GM18517 (cell line): ENCODE measurements around the gene TRMT44.

Source experiments
- ATAC-seq: cut with Tn5 transposase; IDR thresholded peaks from one replicate; pipeline ENCODE4 v1.9.1; 2021; ENCODE audit warnings: mild to moderate bottlenecking, moderate library complexity; ENCODE audit not compliant: unreplicated experiment

Gene TRMT44

GRCh38 chr4:8465615-8466611, 25.3 kb downstream of the TRMT44 start:
- no peak for ATAC-seq

GRCh38 chr4:8467016-8467415, 26.4 kb downstream of the TRMT44 start:
- ATAC-seq, result no peak

DNA sequence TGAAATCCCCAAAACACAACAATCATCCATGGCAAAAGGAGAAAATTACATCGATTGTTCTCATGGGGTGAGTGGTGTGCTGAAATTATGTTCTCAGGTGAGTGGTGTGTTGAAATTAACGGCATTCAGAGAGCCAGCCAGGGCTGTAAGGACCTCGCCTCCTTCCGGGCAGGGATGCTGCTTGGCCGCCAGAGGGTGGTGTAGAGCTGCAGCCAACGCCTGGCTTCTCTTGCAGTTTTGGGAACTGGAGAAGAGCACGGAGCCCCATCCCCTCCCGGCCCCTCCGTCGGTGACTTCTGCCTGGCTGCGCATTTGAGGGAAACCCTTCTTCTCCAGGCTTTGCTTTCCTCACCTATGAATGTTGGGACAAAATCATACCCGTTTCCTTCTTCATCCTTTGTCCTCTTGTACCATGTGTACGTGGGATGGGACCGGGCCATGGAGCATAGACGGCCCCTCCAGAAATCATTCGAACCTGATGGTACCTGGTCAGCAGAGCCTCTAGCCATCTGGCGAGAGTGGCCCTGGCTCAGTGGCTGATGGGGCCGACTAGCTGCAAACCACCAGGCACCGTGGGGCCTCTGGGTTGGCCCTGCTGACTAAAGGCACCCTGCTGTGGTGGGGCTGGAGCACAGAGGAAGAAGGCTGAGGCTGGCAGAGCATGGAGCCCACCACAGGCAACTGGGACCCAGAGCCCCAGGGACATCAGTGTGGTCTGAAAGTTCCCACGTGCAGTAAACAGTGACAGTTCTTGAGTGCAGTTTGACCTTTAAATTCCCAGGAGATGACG, 28.4 kb downstream of the TRMT44 start:
- ATAC-seq, result no peak

DNA sequence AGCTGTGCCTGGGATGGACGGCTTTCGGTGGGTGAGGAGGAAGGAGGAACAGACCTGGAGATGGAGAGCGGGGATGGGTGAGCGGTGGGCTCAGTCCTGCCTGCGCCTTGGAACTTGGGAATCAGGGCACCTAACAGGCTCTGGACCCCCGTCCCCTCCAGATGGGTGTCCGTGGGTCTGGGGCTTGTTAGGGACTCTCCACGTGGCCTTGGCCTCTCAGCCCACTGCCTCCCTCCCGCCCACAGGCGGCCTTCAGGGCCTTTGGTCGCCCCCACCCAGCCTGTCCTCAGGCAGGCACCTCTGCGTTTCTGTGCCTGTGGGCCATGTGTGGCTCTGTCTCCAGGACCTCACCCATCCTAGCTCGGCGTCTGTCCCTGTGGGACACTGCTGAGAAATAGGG, 29.0 kb downstream of the TRMT44 start:
- ATAC-seq, result no peak

DNA sequence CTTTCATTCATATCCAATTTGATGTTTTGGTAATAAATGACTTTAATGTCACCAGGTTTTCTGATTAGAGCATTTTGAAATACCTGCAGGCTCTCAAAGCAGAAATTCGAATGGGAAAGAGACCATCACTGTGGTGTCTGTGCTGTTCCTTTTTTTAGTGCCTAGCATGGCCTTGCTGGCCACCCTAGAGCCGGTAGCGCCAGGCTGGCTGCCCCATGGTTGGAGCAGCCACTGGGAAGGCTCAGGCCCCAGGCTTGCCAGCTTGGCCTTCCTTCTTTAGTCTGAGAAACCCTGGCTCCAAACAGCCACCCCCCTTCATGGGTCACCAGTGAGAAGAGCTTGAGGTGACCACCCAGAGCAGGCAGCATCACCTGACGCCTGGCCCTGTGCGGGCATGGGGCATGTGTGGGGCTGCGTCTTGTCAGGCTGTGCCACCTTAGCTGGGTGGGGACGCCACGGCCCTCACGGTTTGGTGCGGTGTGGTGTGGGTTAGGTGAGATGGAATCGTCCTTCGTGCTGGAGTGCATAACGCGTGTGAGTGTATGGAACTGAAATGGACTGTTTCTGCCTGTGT, 30.0 kb downstream of the TRMT44 start:
- ATAC-seq, result no peak

- ATAC-seq, result no peak
Observed at GRCh38 chr4:8471211-8471875, 30.8 kb downstream of the TRMT44 start.

- no peak for ATAC-seq
Observed at GRCh38 chr4:8472158-8472688, 31.6 kb downstream of the TRMT44 start.

DNA sequence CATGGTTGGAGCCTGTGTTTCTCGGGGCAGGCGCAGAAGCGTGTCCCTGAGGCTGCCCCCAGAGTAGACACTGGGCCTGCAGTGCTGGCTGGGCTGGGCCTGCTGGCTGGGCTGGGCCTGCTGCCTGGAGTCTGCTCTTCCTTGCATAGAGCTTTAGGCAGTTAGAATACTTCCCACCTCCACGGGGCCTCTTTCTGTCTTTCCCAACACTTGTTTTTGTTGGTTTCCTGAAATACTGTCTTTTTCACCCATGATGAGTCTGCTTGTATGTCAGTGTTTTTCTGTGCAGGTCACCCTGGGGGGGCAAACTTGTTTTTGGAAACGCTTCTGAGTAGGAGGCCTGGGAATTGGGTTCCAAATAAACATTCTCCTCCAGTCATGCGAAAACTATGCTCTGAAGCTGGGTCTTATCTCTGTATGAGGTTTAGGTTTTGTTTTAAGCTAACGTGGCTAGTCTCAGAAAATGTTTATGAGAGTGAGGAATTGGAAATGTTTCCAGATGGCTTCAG, 32.2 kb downstream of the TRMT44 start:
- no peak for ATAC-seq

DNA sequence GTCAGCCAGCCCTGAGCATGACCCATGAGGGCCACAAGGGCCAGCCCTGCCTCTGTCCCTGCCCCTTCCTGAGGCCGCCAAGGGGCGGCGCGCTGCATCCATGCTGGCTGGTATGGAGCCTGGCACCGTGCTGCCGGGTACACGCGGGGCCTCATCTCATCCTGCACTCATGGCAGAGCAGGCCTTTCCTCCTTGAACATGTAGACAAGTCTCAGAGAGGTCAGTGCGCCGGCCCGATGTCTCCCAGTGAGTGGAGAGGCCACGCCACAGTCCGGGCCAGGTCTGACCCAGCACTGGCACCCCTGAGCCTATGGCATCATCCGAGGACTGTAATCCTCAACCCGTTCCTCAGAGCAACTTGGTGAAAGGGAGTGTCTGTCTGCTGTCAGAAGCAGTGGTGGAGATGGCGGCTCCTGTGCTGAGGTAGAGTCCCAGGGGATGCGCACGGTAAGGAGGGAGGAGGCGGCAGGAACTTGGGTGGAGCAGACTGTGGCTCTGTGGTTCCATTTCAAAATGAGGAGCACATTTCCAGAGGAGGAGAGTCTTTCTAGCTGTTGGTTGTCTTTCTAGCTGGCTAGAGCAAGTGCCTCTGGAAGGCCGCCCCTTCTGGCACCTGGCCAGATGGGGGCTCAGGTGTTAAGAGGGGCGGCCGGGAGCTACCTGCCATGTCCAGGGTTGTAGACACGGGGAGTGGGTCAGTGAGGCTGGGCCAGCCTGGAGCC, 32.8 kb downstream of the TRMT44 start:
- no peak for ATAC-seq

DNA sequence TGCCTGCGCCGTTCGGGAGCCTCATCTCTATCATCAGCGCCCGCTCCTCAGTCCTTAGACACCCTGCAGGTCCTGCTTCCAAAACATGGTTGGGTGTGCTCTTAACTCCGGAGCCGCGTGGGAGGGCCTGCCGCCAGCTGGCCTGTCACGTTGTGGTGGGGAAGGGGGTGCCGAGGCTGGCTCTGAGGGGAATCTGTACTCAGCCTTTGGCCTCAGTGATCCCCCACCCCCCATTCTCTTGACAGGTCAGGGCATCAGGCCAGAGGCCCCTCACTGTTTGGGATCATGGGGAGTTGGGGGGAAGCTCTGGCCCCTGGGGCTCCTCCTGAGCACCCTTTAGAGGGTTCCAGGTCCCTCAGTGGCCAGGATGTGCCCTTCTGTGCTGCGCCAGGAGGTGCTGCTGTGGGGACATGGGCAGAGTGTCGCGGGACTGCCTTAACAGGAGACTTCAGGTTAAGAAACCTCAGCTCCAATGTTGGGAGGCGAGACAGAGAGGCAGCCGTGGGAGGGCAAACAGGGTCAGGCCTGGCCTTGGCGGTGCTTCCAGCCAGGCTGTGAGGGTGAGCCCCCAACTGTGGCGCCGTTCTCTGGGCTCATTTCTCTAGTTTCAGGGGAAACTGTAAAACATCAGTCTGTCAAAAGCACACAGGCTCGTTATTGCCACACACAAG, 33.5 kb downstream of the TRMT44 start:
- no peak for ATAC-seq

GRCh38 chr4:8474856-8475255, 34.3 kb downstream of the TRMT44 start:
- ATAC-seq, result no peak

DNA sequence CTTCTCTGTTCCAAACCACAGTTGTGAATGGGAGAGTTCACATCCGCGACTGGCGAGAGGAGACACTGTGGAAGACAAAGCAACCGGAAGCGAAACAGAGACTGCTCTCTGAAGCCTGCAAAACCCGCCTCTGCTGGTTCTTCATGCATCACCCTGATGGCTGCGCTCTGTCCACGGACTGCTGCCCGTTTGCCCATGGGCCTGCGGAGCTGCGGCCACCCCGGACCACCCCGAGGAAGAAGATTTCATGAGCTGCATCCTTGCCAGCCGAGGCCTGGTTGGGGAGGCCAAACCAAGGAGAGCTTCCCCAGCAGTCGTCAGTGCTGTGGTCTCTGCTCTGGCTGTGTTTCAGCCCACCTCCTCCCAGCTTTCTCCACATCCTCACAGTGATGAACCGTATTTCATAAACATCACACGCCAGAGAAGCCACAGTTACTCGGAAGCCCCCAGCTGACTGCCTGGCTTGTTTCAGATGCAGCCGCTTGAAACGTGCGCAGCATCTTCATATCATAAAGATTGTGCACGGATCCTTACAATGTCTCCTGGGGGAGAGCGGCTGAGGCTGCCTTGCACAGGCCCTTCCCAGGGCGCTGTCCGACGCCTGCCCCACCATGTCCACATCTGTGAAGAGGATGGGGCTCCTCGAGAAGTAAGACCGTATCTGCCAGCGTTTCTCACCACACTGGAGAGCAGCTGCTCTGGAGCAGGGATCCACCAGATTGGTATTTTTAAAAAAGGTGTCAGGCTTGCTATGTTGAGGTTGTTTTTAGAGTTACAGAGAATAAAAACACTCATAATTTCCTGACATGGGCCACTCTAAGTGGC, 35.4 kb downstream of the TRMT44 start:
- ATAC-seq, result no peak

GRCh38 chr4:8477095-8477635, 36.6 kb downstream of the TRMT44 start:
- no peak for ATAC-seq

DNA sequence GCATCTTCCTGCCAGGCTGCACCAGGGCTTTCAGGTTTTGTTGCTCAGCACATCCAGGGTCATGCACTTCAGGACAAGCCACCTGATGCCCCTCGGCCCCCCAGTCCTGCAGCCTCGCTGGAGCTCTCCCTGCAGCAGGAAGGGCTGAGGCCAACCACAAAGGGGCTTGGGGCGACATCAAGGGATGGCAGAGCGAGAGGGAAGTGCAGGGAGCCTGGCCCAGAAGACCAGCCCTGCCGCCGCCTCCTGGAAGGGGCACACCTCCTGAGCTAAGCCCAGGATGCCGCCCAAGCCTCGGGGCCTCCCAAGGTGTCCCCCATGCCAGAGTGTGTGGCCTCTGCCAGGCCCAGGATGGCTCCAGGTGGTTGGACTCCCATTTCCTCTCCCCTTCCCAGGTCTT, 37.1 kb downstream of the TRMT44 start:
- ATAC-seq, result no peak

DNA sequence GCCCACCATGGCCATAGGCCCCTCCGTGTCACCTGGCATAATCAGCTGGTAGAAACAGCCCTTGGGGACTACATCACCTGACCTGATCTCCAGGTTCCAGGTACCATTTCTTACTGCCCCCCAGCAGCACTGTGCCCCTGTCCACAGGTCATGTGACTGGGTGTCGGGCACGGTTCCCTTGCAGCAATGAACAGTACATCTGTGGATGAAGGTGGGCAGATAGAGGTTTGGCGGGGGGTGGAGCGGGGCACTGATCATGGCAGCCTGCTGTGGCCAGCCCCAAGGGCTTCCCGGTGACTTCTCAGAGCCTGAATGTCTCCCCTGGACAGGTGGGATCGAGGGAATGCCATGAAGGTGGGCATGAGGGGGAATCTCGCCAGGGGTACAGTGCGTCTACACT, 37.8 kb downstream of the TRMT44 start:
- no peak for ATAC-seq

DNA sequence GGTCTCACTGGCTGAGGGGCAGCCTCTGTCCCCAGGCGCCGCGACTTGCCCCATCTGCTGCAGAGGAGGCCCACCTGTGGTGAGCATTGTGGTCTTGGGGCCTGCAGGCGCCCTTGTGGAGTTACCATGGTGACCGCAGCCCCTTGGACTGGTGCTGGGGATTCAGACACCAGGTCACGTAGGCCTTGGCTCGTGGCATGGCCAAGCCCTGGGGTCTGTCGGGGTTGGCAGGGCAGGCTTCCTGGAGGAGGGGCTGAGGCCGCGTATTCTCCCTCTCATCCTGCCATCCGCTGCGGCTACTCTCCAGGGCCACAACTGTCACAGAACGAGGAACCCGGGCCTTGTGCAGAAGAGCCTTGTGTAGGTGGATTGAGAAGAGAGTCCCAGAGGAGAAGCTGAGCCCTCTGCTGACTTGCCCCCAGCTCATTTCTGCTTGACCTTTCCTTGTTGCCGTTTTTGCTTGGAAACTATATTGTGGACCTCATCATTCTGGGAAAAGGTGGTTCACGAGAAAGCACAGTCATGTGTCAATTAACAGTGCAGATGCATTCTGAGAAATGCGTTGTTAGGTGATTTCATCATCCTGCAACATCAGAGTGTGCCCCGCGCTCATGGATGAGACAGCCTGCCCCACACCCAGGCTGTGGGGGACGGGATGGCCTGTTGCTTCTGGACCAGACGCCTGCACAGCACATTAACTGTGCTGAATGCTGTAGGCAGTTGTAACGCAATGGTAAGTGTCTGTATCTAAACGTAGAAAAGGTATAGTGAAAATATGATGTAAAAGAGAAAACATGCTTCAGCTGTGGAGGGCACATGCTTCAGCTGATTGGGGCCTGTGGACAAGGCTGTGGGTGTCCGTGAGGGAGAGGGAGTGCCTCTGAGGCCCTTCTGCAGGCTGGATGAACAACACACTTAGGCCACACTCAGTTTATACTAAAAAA, 38.5 kb downstream of the TRMT44 start:
- ATAC-seq, result no peak

DNA sequence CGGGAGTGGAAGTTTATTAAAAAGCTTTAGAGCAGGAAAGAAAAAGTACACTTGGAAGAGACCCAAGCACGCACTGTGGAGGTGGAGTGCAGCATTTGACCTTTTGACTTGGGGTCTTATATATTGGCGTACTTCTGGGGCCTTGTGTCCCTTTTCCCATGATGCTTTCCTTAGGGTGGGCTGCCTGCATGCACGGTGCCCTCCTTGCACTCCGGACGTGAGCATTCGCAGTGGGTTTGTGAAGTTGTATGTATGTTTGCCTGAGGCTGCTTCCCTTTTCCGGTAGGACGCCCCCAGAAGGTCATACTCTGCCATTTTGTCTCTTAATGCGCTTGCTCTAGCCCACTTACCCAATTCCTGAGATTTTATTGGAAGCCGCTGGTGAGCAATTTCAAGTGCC, 39.6 kb downstream of the TRMT44 start:
- no peak for ATAC-seq
